NCI-H774 (cell line): ENCODE results near the gene PRXL2B.
"Not testable (repeated sequence)": the region's sequence is repeated elsewhere in the genome, so short reads cannot be mapped to it uniquely, and the experiment has no call there.

Experiments used
- DNase-seq: peaks from one replicate; lab custom pipeline; 2025; lab: John Stamatoyannopoulos, UW

Gene PRXL2B, protein sequence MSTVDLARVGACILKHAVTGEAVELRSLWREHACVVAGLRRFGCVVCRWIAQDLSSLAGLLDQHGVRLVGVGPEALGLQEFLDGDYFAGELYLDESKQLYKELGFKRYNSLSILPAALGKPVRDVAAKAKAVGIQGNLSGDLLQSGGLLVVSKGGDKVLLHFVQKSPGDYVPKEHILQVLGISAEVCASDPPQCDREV

GRCh38 chr1:2586154-2587070 lies at the start of gene PRXL2B:
TSS of gene PRXL2B (plus strand) at chr1:2586777. CDS start at chr1:2586886, 109 bp downstream.
- DNase-seq: peak; percentile 85

DNA sequence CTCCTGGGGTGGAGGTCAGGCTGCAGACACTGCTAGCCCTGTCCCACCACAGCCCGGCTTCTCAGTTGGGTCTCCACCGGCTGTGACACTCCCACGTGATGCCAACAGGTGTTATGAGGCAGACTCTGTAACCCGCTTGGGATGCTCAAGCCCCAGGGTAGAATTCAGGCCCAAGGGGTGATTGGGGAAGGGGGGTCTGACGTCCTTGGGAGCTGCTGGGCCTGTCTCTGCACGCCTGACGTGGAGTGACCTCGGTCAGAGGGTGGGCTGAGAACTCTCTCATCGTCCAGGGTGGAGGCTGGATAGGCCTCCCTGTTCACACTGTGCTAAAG lies 48.8 kb upstream of the PRXL2B start:
- DNase-seq: no peak

- no peak for DNase-seq
Measured at GRCh38 chr1:2538376-2538775, 48.2 kb upstream of the PRXL2B start.

GRCh38 chr1:2538872-2539271 lies 47.7 kb upstream of the PRXL2B start:
- DNase-seq: no peak

GRCh38 chr1:2539312-2539907 lies 47.2 kb upstream of the PRXL2B start:
- DNase-seq: no peak

DNA sequence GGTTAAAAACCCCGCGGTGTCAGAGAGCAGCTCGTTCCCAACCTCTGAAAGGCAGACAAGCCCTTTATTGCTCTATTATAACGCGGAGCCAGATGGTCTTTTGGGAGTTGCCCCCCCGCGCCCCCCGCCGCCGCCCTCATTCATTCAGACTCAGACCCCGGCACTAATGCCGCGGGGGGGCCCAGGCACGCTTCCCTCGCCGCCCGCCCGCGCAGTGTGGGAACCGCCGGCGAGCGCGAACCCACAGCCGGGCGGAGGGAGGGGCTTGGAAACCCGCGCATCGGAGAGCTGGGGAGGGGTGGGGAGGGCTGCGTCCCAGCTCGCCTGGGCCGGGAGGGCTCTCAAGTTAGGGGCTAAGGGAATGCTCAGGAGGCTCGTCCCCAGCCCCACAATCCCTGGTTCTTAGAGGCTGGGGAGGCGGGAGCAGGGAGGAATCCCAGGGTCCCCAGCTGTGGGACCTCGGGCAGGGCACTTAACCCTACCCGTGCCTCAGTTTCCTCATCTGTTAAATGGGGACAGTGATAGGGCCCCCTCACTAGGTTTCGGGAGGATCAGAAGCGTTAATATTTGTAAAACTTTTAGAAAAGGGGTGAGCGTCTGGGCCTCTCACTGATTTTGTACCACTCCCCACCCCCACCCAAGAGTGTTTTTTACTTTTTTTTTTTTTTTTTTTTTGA lies 45.6 kb upstream of the PRXL2B start:
- DNase-seq: no peak

DNA sequence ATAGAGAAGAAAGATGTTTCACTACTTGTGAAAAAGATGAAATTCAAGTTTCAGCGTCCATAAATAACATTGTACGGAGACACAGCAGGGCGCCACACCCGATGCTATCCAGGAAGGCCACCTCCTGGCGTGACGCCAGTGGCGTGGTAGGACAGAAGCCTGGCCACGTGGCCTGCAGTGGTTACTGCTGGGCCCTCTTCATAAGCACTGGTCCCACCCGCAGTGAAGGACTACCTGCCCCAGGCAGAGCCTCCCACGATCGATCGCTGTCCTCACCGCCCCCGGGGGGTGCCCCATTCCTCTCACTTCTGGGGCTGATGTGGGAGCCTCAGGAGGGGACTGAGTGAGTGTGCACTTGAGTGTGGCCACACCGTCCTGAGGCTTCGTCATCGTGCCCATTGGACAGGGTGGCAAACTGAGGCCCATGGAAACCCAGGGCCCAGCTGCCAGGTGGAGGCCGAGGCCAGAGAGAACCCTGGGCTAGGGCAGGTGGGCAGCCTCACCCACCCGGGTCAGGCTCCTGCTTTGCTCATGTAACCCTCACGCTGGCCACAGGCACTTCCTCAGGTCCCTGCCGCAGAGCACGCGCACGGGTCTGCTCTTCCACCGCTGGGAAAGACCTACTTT lies 44.8 kb upstream of the PRXL2B start:
- no peak for DNase-seq

DNA sequence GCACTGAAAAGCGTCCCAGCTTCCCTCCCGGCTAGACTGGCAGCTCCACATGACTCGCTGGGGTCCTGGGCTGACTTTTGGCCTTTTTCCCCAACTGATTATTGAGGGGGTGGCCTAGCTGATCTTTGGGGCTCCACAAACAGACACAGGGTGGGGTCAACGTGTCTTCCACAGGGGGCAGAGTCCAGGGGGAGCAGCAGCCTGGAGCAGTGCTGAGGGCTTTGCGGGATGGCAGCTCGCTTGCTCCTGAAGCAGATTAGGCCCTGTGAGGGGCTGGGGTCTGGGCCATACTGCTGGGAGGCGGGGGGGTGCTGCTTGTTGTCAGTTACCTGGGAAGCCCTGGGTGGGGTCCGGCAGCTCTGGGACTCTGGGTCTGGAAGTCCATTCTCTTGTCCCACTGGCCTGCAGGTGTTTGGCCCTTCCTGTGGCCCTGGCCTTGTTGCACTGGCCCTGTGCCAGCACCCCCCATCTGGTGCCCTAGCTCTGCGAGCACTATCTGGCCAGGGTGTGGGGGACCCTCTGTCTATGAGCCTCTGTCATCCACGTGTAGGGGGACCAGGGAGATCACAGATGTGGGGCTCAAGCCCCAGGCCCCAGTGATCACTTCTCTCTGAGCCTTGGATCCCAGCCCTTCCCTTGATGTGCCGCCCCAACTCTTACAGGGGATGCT lies 44.2 kb upstream of the PRXL2B start:
- no peak for DNase-seq

DNA sequence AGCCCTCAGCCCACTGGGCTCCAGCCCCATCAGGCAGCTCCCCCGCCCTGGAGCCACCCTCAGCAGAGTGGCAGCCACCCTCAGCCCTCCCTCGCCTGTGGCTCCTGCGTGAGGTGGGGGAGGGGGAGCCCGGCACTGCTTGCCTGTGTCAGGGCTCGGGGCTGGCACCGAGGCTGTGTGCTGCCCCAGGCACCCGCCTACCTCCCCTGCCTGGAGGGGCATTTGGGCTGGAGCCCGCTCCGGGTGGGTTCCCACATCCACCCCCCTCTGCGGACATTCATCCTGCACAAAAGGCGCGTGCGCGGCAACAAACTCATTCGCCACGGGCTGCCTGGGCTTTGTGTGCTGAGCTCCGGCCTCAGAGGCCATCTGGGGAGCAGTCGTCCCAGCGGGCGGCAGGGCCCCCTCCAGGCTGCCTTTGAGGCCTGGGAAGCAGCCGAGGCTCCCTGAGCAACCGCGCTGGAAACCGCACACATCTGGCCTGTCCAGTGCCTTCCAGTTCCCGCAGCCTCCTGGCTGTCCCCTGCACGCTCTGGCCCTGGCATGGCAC lies 43.0 kb upstream of the PRXL2B start:
- DNase-seq: no peak

GRCh38 chr1:2544093-2544874 lies 42.3 kb upstream of the PRXL2B start:
- no peak for DNase-seq

DNA sequence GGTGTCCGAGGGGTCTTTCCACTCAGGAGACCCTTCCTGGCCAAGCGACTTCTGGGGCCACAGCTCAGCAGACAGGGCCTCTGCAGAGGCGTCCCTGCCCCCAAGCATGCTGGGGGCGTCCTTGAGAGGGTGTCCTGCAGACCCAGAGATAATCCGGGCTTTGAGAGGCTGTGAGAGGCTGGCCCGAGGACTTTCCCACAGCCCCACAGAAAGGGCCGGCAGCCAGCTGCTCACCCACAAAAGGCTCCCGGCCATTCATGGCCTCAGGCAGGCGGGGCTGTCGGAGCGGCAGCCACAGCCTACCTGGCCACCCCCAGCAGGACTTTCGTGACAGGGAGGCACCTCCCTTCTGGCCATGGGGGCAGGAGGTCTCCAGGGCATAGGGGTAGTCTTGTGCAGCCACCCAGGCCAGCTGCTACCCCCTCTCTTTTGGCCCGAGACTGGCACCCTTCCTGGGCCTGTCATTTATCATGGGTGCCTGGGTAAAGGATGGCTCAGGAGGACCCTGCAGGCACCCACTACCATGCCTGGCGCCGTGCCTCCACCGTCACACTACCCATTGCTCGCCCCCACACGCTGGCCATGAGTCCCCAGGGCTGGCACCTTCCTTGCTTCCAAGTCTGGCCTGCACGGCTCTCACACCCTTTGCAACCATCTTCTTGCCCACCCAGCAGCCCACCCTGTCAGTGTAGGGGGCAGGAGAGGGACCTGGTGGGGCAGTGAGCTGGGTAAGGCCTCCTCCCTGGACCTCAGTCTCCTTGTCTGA lies 41.5 kb upstream of the PRXL2B start:
- DNase-seq: no peak

DNA sequence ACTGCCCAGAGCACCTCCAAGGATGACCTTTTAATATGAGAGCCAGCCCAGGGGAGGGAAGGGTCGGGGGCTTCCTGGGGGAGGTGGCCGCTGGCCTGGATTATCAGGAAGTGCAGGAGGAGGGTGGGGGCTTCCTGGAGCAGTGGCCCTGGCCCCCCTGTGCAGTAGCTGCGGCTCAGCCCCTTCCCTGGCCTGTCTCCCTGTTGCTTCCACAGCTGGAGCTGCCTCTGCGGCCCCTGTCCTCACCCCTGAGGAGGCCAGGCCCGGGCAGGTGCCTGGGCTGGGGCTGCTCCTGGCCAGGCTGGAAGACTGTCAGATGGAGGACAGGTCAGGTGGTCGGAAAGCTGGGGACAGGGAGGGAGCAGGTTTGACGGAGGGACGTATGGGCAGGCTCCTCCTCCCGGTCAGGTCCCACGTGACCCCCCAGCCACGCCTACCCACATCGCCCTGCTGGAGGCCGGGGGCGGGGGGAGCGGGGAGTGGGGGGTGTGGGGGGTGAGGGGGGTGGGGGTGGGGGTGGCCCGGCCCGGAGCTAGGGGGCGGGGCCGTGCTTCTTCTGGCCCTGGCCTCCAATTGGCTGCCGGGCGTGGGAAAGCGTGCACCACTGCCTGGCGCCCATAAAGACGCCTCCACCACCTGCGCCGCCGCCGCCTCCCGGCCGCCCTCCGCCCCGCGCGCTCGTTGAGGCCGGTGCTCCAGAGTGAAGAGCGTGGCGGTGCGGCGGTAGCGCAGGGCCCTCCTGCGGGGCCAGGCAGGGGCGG lies 40.6 kb upstream of the PRXL2B start:
- DNase-seq: peak; percentile 85

- DNase-seq: peak; percentile 78
Measured at GRCh38 chr1:2546515-2547209, 39.9 kb upstream of the PRXL2B start.

GRCh38 chr1:2547210-2548067 lies 39.1 kb upstream of the PRXL2B start:
- DNase-seq: no peak

DNA sequence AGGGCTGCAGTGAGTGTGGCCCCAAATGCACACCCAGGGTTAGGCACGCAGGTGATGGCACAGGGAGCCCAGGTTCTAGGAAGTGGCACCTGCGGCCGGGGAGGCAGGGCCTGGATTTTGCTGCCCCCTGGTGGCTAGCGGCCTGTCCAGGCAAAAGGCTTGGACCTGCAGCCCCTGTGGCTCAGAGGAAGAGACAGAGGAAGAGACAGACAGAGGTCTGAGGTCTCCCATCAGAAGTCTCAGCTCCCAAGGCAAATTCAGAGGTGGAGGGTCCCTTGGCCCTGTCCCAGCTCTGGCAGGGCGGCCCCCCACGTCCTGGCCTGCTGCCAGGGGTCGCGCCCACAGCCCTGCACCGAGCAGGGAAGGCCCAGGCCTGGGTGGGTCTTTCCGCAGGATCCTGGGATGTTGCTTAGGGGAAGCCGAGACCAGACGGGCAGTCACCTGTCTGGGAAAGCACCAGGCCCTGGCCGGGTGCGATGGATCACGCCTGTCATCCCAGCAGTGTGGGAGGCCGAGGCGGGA lies 38.4 kb upstream of the PRXL2B start:
- peak; percentile 44 for DNase-seq

- DNase-seq: not testable (repeated sequence)
Measured at GRCh38 chr1:2549367-2550029, 37.1 kb upstream of the PRXL2B start.
